Measurements from ENCODE around the gene ENOX1.
A peak's percentile ranks its signal among the peaks of the same experiment; 100 is the strongest.

ENOX1 gene

DNA sequence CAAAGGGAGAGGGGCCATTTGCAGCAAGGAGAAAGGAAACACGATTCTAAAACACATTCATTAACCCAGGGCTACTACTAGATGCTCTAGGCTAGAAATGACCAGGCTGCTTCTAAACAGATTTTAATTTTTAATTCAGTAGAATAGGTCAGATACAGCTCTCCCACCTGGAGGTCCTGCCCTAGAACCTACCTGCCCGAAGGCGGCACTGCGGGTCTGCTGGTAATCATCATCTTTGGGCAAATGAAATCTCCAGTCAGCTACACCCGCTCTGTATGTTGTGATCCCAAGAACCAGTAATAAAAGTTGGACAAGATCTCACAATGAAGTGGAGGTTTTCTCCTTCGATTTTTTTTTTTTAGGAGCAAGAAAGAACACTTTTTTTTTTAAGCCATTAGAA lies 345.3 kb downstream of the ENOX1 start:
- no peak overlapping the region for H2BK120ac ChIP-seq (ENCODE audit: insufficient read depth, low read length, poor library complexity)
- H3K4ac ChIP-seq (ENCODE audit: low read depth, low read length): no peak overlapping the region
- H3K79me2 ChIP-seq (ENCODE audit: control insufficient read depth, insufficient read depth, low read length, poor library complexity): no peaks in the 10 kb centered on the region
- no peak overlapping the region for H3K4me2 ChIP-seq (ENCODE audit: low read length)
- peak in 1 of 2 donors; percentile 28 for DNase-seq
- no peak overlapping the region for H4K8ac ChIP-seq (ENCODE audit: low read depth, low read length)
- H3K4me1 ChIP-seq (ENCODE audit: control insufficient read depth in 1 of 2, insufficient read depth in 2 of 2, low read length in 2 of 2): peaks cover 0 to 2% of the 10 kb centered on the region in 2 experiments
- H3K23ac ChIP-seq (ENCODE audit: low read length): no peak overlapping the region
- H4K91ac ChIP-seq (ENCODE audit: low read depth, low read length): no peak overlapping the region
- no peak overlapping the region for H3K27ac ChIP-seq (ENCODE audit: low read depth, low read length)
- WGBS (ENCODE audit: extremely low coverage, insufficient coverage, insufficient read length): no CpG with 5 or more reads among the region's 6 CpGs
- no peaks in the 10 kb centered on the region for H3K27me3 ChIP-seq (ENCODE audit: insufficient read depth, low read length)
- no peak overlapping the region for H2AK5ac ChIP-seq (ENCODE audit: low read length)
- H3K9me3 ChIP-seq (ENCODE audit: insufficient read depth, low read depth, low read length): no peaks in the 10 kb centered on the region
- no peak overlapping the region for H3K4me3 ChIP-seq (ENCODE audit: low read depth, low read length)
- no peak overlapping the region for H2BK12ac ChIP-seq (ENCODE audit: low read length)
- no peak overlapping the region for H2AFZ ChIP-seq (ENCODE audit: insufficient read depth, low read length, poor library complexity)
- no peaks in the 10 kb centered on the region for H3K36me3 ChIP-seq (ENCODE audit: control insufficient read depth in 1 of 2, insufficient read depth in 2 of 2, low read length in 2 of 2)
- no peaks in the 10 kb centered on the region for H3K79me1 ChIP-seq (ENCODE audit: low read length)
- H2BK5ac ChIP-seq (ENCODE audit: low read depth, low read length, poor library complexity): no peak overlapping the region
- H3K18ac ChIP-seq (ENCODE audit: low read length): no peak overlapping the region
- no peak overlapping the region for H3K9ac ChIP-seq (ENCODE audit: low read length)
- no peak overlapping the region for H4K12ac ChIP-seq (ENCODE audit: low read depth, low read length)
- H3K14ac ChIP-seq (ENCODE audit: low read length): no peak overlapping the region

DNA sequence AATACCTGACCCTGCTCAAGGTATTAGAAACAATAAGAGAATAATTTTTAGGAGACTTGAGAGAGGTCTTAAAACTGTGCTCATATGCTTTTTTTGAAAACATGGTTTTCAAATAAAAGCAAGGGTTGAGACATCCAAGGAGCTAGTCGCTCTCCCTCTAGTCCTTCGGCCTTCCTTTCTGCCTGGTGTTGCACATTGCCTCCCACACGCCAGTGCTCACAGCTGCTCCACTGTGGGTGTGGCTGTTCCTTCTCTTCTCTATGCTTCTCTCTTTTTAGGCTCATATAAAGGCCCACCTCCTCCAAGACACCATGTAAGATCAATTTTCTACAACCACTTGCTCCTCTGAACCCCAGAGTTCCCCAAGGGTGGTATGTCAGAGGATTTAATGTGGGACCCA lies 352.6 kb downstream of the ENOX1 start:
- Histone ChIP-seq H3K4me1 (ENCODE audit: control insufficient read depth in 1 of 2, insufficient read depth in 2 of 2, low read length in 2 of 2) (no peaks in the 10 kb centered on the region), H3K27ac (ENCODE audit: low read depth, low read length) (no peak overlapping the region)

GRCh38 chr13:43433691-43434141 lies 353.1 kb downstream of the ENOX1 start:
- no peak overlapping the region for H3K23ac ChIP-seq (ENCODE audit: low read length)
- no peak overlapping the region for H3K27ac ChIP-seq (ENCODE audit: low read depth, low read length)
- no peak overlapping the region for H3K4me2 ChIP-seq (ENCODE audit: low read length)
- no peak overlapping the region for H2BK120ac ChIP-seq (ENCODE audit: insufficient read depth, low read length, poor library complexity)
- no peaks in the 10 kb centered on the region for H3K79me2 ChIP-seq (ENCODE audit: control insufficient read depth, insufficient read depth, low read length, poor library complexity)
- H2BK12ac ChIP-seq (ENCODE audit: low read length): no peak overlapping the region
- H3K79me1 ChIP-seq (ENCODE audit: low read length): no peaks in the 10 kb centered on the region
- H3K4ac ChIP-seq (ENCODE audit: low read depth, low read length): no peak overlapping the region
- H2AFZ ChIP-seq (ENCODE audit: insufficient read depth, low read length, poor library complexity): no peak overlapping the region
- H3K27me3 ChIP-seq (ENCODE audit: insufficient read depth, low read length): no peaks in the 10 kb centered on the region
- no peak overlapping the region for H4K91ac ChIP-seq (ENCODE audit: low read depth, low read length)
- no peak overlapping the region for H3K18ac ChIP-seq (ENCODE audit: low read length)
- peak; percentile 84 to 88 for DNase-seq
- H2BK5ac ChIP-seq (ENCODE audit: low read depth, low read length, poor library complexity): no peak overlapping the region
- H4K12ac ChIP-seq (ENCODE audit: low read depth, low read length): no peak overlapping the region
- whole genome bisulfite sequencing (ENCODE audit: extremely low coverage, insufficient coverage, insufficient read length): no CpG with 5 or more reads among the region's 1 CpG
- H3K14ac ChIP-seq (ENCODE audit: low read length): no peak overlapping the region
- no peak overlapping the region for H4K8ac ChIP-seq (ENCODE audit: low read depth, low read length)
- no peak overlapping the region for H3K9ac ChIP-seq (ENCODE audit: low read length)
- no peak overlapping the region for H2AK5ac ChIP-seq (ENCODE audit: low read length)
- no peaks in the 10 kb centered on the region for H3K4me1 ChIP-seq (ENCODE audit: control insufficient read depth in 1 of 2, insufficient read depth in 2 of 2, low read length in 2 of 2)
- H3K9me3 ChIP-seq (ENCODE audit: insufficient read depth, low read depth, low read length): no peaks in the 10 kb centered on the region
- H3K4me3 ChIP-seq (ENCODE audit: low read depth, low read length): no peak overlapping the region
- no peaks in the 10 kb centered on the region for H3K36me3 ChIP-seq (ENCODE audit: control insufficient read depth in 1 of 2, insufficient read depth in 2 of 2, low read length in 2 of 2)

More for the DNA sequence above, 352.6 kb downstream of the ENOX1 start:
- WGBS (ENCODE audit: extremely low coverage, insufficient coverage, insufficient read length): no CpG with 5 or more reads among the region's 3 CpGs
- H4K91ac ChIP-seq (ENCODE audit: low read depth, low read length): no peak overlapping the region
- H3K14ac ChIP-seq (ENCODE audit: low read length): no peak overlapping the region
- no peaks in the 10 kb centered on the region for H3K36me3 ChIP-seq (ENCODE audit: control insufficient read depth in 1 of 2, insufficient read depth in 2 of 2, low read length in 2 of 2)
- no peak overlapping the region for H3K4ac ChIP-seq (ENCODE audit: low read depth, low read length)
- H3K79me2 ChIP-seq (ENCODE audit: control insufficient read depth, insufficient read depth, low read length, poor library complexity): no peaks in the 10 kb centered on the region
- no peak overlapping the region for H3K4me3 ChIP-seq (ENCODE audit: low read depth, low read length)
- H2BK5ac ChIP-seq (ENCODE audit: low read depth, low read length, poor library complexity): no peak overlapping the region
- H3K4me2 ChIP-seq (ENCODE audit: low read length): no peak overlapping the region
- no peak overlapping the region for H3K23ac ChIP-seq (ENCODE audit: low read length)
- no peak overlapping the region for H4K8ac ChIP-seq (ENCODE audit: low read depth, low read length)
- H2BK12ac ChIP-seq (ENCODE audit: low read length): no peak overlapping the region
- no peak overlapping the region for H2AFZ ChIP-seq (ENCODE audit: insufficient read depth, low read length, poor library complexity)
- H3K27me3 ChIP-seq (ENCODE audit: insufficient read depth, low read length): no peaks in the 10 kb centered on the region
- H3K9me3 ChIP-seq (ENCODE audit: insufficient read depth, low read depth, low read length): no peaks in the 10 kb centered on the region
- no peak overlapping the region for H2AK5ac ChIP-seq (ENCODE audit: low read length)
- no peak overlapping the region for H3K9ac ChIP-seq (ENCODE audit: low read length)
- no peak overlapping the region for H2BK120ac ChIP-seq (ENCODE audit: insufficient read depth, low read length, poor library complexity)
- DNase-seq: peak in 1 of 2 donors; percentile 6
- no peaks in the 10 kb centered on the region for H3K79me1 ChIP-seq (ENCODE audit: low read length)
- H3K18ac ChIP-seq (ENCODE audit: low read length): no peak overlapping the region
- no peak overlapping the region for H4K12ac ChIP-seq (ENCODE audit: low read depth, low read length)

DNA sequence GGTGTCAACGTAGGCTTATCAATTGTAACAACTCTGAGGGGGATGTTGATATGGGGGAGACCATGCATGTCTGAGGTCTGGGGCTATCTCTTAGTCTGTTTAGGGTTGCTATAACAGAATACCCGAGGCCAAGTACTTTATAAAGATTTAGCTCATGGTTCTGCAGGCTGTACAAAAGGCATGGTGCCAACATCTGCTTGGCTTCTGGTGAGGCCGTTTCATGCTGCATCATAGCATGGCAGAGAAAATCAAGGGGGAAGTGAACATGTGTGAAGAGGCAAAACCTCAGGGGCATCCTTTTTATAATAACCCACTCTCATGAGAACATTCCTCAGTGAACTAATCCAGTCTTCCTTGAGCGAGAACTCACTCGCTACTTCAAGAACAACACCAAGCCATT lies 353.8 kb downstream of the ENOX1 start:
- Histone ChIP-seq H3K27me3 (ENCODE audit: insufficient read depth, low read length) (no peaks in the 10 kb centered on the region), H3K9me3 (ENCODE audit: insufficient read depth, low read depth, low read length) (no peaks in the 10 kb centered on the region), H4K8ac (ENCODE audit: low read depth, low read length) (no peak overlapping the region), H2BK120ac (ENCODE audit: insufficient read depth, low read length, poor library complexity) (no peak overlapping the region), H4K91ac (ENCODE audit: low read depth, low read length) (no peak overlapping the region), H3K14ac (ENCODE audit: low read length) (no peak overlapping the region), H3K79me2 (ENCODE audit: control insufficient read depth, insufficient read depth, low read length, poor library complexity) (no peaks in the 10 kb centered on the region), H3K9ac (ENCODE audit: low read length) (no peak overlapping the region), H2BK12ac (ENCODE audit: low read length) (no peak overlapping the region), H2BK5ac (ENCODE audit: low read depth, low read length, poor library complexity) (no peak overlapping the region), H3K18ac (ENCODE audit: low read length) (no peak overlapping the region), H2AFZ (ENCODE audit: insufficient read depth, low read length, poor library complexity) (no peak overlapping the region), H3K4me3 (ENCODE audit: low read depth, low read length) (no peak overlapping the region), H3K4me2 (ENCODE audit: low read length) (no peak overlapping the region), H3K4ac (ENCODE audit: low read depth, low read length) (no peak overlapping the region), H3K79me1 (ENCODE audit: low read length) (no peaks in the 10 kb centered on the region), H3K36me3 (ENCODE audit: control insufficient read depth in 1 of 2, insufficient read depth in 2 of 2, low read length in 2 of 2) (no peaks in the 10 kb centered on the region), H4K12ac (ENCODE audit: low read depth, low read length) (no peak overlapping the region), H3K4me1 (ENCODE audit: control insufficient read depth in 1 of 2, insufficient read depth in 2 of 2, low read length in 2 of 2) (no peaks in the 10 kb centered on the region), H2AK5ac (ENCODE audit: low read length) (no peak overlapping the region), H3K23ac (ENCODE audit: low read length) (no peak overlapping the region), H3K27ac (ENCODE audit: low read depth, low read length) (no peak overlapping the region)
- WGBS (ENCODE audit: extremely low coverage, insufficient coverage, insufficient read length): no CpG with 5 or more reads among the region's 5 CpGs
- no peak for DNase-seq
